GM19324 (cell line): Measurements from ENCODE around the gene WDR5.

Experiments
- ATAC-seq: cut with Tn5 transposase; IDR thresholded peaks from one replicate; pipeline ENCODE4 v1.9.1; 2021; ENCODE audit warnings: mild to moderate bottlenecking, moderate library complexity; ENCODE audit not compliant: unreplicated experiment, low FRiP score

Gene WDR5

GRCh38 chr9:134172198-134173126 is 36.6 kb downstream of the WDR5 start:
- ATAC-seq = no peak

- ATAC-seq = no peak
These were observed 37.5 kb downstream of the WDR5 start for GRCh38 chr9:134173127-134174072.

GRCh38 chr9:134174073-134174449 is 38.2 kb downstream of the WDR5 start:
- ATAC-seq = no peak

GRCh38 chr9:134174526-134175290 is 38.8 kb downstream of the WDR5 start:
- ATAC-seq = no peak

- no peak for ATAC-seq
These were observed 39.5 kb downstream of the WDR5 start for GRCh38 chr9:134175291-134175807.

GRCh38 chr9:134175808-134176598 is 40.1 kb downstream of the WDR5 start:
- no peak for ATAC-seq

GRCh38 chr9:134176599-134176968 is 40.7 kb downstream of the WDR5 start:
- ATAC-seq = no peak

- no peak for ATAC-seq
These were observed 41.3 kb downstream of the WDR5 start for GRCh38 chr9:134177186-134177585.

- ATAC-seq = no peak
These were observed 41.9 kb downstream of the WDR5 start for GRCh38 chr9:134177624-134178393.

GRCh38 chr9:134178394-134178767 is 42.5 kb downstream of the WDR5 start:
- no peak for ATAC-seq

- no peak for ATAC-seq
These were observed 43.1 kb downstream of the WDR5 start for GRCh38 chr9:134178768-134179551.

- no peak for ATAC-seq
These were observed 43.7 kb downstream of the WDR5 start for GRCh38 chr9:134179595-134179917.

- ATAC-seq = no peak
These were observed 44.3 kb downstream of the WDR5 start for GRCh38 chr9:134179918-134180785.

GRCh38 chr9:134180786-134181647 is 45.1 kb downstream of the WDR5 start:
- no peak for ATAC-seq

- no peak for ATAC-seq
These were observed 45.8 kb downstream of the WDR5 start for GRCh38 chr9:134181648-134182034.

- no peak for ATAC-seq
These were observed 46.7 kb downstream of the WDR5 start for GRCh38 chr9:134182554-134183085.
